ENCODE data around the gene SYT1.

GRCh38 chr12:79378496-79378895 lies 513.9 kb downstream of the SYT1 start:
- no peak for TF ChIP-seq POLR2AphosphoS5 (IDR thresholded peaks at IDR 0.05; ENCODE audit: borderline replicate concordance, low read depth, low read length)
- no peak for TF ChIP-seq EZH2 (IDR thresholded peaks at IDR 0.05)
